GM21737 (cell line): Measurements from ENCODE around the gene PLEKHH3.

Source experiments
- ATAC-seq: cut with Tn5 transposase; IDR thresholded peaks from one replicate; pipeline ENCODE4 v1.9.1; 2021; ENCODE audit warnings: mild to moderate bottlenecking, moderate library complexity; ENCODE audit not compliant: unreplicated experiment

PLEKHH3 gene

DNA sequence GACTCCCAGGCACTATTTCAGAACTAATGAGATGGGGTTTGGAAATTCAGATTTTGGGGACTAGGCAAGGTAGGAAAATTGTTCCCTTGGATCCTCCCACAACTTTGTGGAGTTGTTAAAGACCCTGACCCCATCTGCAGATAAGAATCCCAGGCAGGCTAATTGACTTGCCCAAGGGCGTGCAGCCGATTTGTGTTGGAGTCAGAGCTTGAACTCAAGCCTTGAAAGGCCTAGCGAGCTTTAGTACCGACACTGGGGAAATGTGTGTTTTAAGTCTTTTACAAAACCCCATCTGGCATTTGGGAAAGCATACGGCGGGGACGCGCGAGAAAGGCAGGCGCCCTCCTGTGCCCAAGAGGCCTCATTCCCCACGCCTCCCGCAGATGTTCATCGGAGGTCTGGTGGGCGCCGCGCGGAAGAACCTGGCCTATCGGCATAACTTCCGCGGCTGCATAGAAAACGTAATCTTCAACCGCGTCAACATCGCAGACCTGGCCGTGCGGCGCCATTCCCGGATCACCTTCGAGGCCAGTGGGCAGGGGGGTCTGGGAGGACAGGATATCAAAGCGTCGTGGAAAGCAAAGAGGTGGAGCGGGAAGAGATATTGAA is 9.8 kb upstream of the PLEKHH3 start:
- ATAC-seq = no peak

DNA sequence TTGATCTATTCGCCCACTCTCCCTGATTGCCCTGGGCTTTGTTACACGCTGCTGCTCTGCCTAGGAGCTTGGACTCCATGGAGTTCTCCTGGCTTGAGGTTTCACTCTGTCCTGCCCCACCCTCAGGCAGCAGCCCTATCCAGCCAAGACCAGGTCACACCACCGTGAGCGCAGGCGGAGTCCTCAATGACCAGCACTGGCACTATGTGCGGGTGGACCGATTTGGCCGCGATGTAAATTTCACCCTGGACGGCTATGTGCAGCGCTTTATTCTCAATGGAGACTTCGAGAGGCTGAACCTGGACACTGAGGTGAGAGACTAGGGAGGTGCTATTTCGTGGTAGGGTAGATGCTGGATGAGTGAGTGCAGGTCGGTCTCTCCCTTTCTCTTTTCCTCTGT is 9.0 kb upstream of the PLEKHH3 start:
- ATAC-seq = no peak

DNA sequence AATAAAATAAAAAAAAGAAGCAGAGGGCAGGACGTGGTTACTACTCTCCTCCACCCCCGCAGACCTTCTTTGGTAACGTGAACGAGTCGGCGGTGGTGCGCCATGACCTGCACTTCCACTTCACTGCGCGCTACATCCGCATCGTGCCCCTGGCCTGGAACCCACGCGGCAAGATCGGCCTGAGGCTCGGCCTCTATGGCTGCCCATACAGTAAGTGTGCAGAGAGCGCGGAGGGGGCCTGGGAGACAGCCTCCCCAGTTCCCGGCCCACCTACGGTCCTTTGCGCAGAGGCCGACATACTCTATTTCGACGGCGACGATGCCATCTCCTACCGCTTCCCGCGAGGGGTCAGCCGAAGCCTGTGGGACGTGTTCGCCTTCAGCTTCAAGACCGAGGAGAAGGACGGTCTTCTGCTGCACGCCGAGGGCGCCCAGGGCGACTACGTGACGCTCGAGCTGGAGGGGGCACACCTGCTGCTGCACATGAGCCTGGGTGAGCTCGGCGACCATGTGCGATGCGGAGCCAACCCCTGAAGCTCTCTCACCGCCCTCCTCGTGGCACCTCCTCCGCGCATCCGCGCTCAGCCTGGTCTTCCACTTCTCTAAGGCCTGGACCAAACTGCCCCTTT is 8.2 kb upstream of the PLEKHH3 start:
- no peak for ATAC-seq

DNA sequence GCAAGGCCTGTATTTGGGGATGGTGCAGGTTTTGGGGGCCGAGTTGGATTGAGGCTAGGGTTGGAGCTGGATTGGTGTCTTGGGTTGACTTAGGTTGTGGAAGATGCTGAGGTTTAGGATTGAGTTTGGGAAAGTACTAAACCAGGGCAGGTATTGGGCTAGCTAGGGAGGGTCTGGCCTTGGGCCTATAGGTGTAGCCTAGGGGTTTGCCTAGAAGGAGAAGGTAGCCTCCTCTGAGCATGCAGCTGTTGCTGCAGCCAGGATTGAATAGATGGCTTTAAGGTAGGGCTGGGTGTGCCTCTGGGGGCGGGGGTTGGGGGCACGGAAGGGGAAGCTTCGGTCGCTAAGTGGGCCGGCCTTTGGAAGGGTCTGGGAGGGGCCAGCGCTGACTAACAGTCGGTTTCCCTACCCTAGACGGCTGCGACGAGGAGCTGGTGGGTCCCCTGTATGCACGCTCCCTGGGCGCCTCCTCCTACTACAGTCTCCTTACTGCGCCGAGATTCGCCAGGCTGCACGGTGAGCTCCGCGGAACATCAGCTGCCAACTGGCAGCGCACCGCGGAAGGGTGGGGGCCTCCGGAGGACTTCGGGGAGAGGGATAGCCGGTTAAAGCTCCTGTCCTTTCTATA is 6.7 kb upstream of the PLEKHH3 start:
- no peak for ATAC-seq

DNA sequence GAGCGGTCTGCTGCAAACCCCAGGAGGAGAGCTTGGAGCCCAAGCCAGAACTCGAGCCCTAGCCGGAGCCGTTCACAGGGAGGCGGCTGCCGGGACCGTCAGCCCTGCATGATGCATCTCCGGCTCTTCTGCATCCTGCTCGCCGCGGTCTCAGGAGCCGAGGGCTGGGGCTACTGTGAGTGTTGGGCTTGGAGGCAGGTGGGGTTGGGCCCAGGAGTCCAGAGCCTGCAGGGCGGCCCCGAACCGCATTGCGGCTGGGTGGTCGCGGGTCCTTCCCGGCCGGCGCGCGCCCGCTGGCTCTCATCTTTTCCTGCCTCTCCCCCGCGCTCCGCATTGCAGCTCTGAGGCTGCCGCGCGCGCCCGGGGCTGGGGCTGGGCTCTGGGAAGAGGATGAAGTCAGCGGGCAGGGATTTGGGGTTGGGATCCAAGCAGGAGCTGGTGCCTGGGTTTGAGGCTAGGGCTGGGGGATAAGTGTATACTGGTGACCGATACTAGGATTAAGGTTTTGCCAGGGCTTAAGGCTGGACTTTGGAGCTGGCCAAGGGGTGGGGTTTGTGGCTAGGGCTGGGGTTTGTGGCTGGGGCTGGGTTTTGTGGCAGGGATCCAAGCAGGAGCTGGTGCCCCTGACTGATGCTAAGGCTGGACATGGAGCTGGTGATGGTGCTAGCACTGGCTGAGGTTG is 6.1 kb upstream of the PLEKHH3 start:
- ATAC-seq = no peak

DNA sequence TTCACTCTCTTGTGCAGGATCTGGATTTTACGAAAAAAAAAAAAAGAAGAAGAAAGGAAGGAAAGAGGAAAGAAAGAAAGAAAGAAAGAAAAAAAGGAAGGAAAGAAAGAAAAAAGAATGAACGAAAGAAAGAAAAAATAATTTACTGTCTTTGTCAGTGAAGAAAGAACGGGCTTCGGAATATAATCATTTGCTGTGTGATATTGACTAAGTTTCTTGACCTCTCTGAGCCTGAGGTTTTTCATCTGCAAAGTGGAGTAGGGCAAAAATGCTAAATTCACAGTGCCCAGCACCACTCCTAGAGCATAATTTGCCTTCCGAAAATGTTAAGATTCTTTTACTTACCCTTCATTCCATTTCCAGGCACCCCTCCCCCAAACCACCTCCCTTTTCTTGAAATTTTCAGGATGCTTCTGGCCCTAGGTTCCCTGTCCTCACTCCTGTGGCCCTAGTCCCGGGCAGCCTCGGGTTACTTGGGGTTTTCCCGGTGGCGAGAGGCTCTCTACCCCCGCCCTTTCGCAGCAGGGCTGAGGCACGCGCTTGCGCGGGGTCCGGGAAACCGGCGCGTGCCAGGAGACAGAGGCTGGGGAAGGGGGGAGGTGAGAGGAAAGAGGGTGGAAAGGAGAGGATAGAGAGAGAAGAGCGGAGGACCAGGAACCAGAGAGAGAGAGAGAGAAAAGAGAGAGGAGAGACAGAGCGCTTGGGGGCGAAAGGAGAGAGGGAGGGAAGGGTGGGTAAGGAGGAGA is 5.4 kb upstream of the PLEKHH3 start, which contains the start of gene CNTNAP1:
Gene CNTNAP1 (plus strand): TSS at position 556 of the 746 bp plus-strand sequence. CDS start 299 bp downstream, outside the sequence.
- ATAC-seq = no peak

DNA sequence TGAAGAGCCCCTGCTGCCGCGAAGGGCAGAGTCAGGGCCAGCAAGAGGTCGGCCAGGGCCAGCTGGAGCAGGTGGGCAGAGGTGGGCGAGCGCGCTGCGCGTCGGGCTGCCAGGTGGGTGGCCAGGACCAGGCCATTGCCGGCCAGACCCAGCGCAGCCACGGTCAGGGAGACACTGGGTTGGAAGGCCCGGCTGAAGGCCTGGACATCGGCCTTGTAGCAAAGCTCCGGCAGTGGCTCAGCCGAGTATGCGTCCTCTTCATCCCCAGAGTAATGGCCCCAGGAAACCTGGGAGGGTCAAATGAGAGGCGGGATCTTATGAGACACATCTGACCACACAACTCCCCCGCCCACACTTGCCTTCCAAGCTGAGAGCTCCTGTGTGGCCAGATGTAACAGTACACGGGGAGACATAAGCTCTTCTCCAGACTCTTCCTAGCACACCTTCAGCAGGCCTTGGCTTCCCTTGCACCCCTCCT is 3.6 kb upstream of the PLEKHH3 start:
- no peak for ATAC-seq

DNA sequence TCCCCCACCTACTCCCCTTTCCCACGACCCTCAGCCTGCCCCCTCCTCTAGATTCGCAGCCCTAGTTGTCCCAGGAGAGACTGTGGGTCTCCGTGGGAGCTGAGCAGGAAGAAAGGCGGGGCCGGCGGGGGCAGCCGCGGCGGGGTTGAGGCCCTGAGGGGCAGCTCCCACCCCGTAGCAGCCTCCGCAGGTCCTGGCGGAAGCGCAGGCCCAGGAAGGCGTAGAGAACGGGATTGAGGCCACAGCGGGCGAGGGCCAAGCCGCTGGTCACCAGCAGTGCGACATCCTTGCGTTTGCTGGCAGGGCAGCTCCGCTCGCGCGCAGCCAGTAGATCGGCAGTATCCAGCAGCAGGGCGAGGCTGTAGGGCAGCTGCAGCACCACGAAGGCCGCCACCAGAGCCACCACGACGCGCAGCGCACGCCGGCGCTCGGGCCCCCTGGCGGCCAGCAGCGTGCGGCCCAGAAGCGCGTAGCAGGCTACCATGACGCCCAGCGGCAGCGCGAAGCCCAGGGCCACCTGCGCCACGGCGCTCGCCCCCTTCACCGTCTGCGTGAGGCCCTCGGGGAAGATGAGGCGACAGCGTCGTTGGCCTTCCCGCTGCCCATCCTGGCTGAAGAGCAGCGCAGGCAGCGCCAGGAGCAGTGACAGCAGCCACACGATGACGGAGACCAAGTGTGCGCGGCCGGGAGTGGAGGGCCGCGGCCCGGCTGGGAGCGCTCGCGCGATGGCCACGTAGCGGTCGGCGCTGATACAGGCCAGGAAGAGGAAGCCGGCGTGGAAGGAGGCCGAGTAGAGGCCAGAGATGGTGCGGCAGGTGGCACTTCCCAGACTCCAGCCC is 2.9 kb upstream of the PLEKHH3 start:
- ATAC-seq = peak; percentile 24

DNA sequence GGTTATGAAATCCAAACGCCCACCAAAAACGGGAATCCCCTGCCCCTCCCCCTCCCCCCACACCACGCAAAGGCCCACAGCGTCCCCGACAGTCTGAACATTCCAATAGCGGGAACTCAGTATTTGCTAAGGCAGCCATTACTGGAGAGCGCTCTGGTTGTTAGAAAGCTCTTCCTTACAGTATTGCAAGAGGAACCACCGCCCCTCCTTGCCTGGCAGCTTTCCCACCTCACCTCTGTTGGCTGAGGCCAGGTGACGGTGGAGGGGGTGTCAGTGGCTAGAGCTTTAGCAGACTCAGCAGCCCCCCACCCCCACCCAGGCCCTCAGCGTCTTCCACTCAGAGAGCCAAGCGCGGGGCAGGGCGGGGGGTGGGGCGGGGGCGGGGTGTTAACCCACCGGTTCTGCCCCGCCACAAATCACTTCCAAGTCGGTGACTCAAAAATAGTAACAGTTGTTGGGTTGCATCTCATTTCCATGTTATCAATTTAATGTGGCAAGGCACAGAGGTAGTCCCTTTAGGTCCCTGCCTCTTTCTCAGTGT is 2.2 kb upstream of the PLEKHH3 start:
- no peak for ATAC-seq

DNA sequence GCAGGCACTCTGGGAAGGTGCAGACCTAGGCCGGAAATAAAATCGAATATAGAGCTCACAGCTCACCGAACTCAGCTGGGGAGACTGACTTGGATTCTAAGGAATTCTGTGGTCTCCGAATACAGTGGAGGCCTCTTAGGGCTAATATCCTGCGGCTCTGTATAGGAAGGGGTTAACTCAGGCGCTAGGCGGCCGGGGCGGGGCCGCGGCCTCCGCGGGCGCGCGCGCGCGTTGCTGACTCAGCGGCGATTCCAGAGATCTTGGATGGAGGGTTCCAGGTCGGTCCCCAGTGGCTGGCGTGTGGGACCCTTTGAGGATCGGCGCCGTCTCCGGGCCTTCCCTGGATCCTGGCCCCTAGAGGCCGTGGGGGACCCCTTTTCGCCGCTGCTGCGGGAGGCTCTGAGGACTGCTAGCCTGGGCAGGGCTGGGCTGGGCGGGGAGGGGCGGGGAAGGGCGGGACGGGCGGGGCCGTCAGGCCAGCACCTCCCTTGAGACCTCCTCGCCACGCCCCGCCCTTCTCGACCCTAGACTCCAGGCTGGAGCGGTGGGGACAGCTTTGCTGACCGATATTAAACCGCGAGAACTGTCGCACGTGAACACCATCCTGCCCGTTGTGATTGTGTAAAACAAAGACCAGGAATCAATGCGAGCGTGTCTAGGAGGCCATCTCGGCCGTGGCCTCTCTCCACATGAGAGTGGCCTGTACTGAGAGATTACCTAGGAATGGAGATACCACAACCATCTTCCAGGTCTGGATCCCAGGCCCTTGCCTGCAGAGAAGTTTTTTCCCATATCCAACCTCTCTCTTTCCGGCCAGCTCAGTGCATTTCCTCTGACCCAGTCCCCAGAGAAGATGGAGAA is 1.4 kb upstream of the PLEKHH3 start:
- peak; percentile 20 for ATAC-seq

DNA sequence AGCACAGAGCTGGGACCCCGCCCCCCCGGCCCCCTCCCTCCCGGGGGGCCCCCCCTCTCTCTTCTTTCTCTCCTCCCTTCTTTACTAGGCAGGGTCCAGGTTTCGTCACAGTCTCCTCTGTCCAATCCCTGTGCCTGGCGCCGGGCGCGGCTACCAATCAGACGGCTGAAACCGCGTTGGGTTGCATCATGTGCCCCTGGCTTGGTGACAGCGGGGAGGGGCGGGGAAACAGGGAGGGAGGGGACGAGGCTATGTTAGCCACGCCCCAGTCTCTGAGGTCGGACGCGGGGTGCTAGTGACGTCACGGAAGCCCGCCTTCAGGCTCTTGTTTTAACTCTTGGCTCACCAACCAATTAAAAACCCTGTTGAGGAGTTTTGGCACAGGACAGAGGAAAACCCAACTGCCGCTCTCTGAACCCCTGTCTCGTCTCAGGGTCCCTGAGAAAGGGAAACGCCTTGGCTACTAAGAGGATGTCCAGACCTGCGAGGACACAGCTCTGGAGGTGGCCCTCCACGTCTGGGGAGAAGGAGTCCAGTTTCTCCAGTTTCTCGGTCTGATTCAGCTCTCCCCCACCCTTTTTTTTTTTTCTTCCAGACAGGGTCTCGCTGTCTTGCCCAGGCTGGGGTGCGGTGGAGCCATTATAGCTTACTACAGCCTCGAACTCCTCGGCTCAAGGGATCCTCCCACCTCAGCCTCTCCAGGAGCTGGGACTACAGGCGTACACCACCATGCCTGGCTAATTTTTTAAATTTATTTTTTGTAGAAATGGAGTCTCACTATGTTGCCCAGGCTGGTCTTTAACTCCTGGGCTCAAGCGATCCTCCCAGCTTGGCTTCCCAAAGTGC is 441 bp upstream of the PLEKHH3 start:
- ATAC-seq = peak; percentile 55

DNA sequence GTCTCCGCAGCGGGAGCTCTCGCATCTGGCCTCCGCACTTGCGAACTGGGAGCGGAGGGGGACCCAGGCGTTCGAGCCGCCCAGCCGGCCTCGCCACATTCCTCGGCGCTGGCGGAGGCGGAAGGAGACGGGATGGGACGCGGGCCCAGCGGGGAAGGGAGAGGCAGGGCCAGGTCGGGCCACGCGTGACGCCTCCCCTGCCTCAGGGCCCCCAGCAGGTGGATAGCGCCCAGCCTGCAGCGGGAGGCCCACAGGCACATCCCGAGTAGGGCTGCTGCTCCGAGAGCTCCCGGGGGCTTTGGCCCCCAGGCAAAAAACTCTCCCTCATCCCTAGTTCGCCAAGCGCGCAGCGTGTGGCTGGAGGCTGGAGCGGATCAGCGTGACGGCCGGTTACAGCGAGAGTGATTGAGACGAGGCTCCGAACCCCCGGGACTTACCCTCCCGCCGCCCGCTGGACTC is 800 bp downstream of the PLEKHH3 start:
- no peak for ATAC-seq

DNA sequence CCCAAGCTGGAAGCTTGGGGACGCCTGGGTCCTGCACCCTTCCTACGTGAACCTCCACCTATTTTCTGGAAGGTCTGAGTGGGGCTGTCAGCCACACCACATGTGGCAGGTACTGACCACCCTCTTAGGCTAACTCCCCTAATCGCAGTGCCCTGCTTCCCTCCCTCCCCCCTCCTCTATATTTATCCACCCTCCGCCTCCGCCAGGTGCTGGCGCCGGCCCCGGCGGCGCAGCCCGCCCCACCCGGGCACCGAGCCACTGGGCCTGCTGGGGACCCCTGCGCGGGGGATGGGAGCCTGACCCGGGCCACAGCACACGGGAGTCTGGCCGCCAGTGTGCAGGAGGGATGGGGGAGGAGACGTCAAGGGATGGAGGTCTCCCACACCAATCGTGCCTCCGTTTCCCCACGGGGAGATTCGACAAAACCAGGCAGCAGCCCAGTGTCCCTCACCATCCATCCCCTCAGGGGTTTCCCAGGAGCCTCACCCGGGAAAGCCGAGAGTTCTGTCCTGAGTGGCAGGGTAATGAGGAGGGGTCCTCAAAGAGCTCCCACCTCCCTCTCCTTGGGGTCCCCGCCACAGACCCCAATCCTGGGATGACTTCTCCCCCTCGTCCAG is 1.3 kb downstream of the PLEKHH3 start:
- no peak for ATAC-seq

DNA sequence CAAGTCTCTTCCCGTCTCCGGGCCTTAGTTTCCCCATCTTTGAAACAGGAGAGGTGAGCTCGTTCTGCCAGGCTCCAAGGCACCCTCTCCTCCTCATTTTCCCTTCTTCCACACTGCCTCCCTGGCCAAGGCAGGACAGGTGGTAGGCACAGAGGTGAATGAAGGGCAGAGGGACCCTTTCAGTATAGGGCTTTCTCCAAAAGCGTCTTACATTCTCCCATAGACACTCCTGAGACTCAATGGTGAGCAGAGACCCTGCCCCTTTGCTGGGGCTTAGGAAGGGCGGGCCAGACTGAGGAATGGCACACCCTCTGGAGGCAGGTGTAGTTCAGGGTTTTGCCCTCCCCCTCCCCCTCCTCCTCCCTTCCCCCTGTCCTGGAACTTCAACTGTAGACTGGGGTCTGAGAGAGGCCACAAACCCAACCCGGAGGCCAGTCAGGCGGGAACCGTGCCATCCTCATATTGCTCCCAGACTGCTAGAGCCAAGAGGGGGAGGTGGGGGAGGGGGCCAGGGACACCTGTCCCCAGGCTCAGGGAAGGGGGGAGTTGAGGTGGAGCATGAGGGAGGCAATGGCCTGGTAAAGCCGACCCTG is 1.9 kb downstream of the PLEKHH3 start:
- ATAC-seq = no peak

DNA sequence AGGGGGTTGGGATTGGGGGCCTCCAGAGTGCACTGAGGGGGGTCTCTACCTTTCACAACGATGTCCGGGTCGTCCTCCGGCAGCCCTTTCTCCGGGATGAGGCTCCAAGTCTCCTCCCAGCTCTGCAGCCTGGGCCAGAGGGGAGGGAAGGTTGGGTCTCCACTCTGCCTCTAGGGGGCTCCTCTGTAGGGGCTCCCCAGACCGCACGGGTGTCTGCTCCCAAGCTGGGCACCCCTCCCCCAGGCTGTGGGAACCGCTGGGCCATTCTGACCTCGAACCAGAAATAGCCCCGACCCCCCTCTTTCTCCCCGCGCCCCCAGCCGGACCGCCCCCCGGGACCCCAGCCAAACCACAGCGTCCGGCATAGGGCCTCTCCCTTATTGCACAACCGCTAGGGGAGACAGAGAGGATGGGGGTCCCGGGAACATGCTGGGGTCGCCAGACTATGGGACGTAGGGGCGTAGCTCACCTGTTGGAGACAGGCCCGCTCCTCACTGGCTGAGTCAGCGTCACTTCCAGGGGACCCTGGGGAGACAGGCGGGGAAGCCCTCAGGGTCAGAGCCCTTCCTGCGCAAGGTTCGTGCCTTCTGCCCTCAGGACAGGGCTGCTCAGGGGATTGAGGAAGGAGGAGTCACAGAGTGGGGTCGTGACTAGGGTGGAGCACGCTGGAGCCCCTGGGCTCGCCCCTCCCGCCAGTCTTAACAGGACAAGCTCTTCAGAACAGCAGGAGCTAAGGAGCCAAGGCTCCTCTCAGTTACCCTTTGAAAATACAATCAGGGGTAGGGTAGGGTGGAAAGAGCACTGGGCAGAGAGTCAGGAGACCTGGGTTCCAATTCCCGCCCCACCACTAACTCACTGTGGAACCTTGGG is 2.7 kb downstream of the PLEKHH3 start:
- ATAC-seq = no peak

DNA sequence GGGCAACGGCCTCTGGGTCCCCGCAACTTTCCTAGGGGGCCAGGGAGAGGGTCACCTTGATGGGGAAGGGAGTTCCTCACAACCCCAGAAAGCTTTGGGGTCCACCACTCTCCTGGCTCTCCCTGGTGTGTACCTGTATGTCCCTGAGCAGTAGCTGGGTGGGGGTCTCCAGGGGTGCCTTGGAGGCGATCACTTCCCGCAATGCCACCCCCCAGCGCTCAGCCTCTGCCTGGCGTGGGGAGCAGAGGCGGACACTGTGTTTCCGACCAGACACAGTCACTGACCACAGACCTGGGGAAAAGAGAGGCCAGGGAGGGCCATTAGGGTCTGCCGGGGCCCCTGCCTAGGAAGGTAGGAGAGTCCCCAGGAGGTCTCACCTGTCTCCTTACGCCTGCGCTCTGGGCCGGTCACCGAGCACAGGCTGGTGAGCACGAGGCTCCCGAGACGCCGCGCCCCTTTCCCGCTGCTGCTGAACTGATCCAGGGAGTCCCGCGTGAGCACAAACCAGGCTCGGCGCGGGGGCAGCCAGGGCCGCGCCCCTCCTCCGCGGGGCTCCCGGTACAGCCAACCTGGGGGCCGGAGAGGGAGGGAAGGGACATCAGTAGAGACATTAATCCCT is 3.4 kb downstream of the PLEKHH3 start:
- no peak for ATAC-seq
